NOMO-1 treated with dmso at 0.1 percent for 144 hours (cell line): ENCODE measurements around the gene CCDC85A.

Source experiments
- DNase-seq: peaks from one replicate; lab custom pipeline; 2025; ENCODE audit not compliant: unreplicated experiment; lab: John Stamatoyannopoulos, UW

CCDC85A gene

DNA sequence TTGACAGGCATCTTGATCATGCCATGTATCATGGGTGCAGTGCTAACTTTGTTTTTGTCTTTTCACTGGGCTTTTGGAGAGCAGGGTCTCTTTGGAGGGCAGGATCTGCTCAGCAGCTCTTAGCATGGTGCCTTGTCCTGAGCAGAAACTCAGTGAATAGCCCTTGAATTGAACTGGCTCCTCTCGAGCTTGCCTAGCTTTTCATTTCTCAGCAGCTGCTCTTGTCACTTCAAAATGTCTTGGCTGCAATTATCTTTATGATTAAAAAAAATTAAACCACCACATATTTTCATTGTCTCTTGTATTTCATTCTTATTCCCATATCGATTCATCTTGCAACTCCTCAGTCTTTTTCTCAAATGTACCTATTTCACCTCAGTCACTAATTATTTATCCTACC is 50.5 kb downstream of the CCDC85A start:
- DNase-seq = no peak

DNA sequence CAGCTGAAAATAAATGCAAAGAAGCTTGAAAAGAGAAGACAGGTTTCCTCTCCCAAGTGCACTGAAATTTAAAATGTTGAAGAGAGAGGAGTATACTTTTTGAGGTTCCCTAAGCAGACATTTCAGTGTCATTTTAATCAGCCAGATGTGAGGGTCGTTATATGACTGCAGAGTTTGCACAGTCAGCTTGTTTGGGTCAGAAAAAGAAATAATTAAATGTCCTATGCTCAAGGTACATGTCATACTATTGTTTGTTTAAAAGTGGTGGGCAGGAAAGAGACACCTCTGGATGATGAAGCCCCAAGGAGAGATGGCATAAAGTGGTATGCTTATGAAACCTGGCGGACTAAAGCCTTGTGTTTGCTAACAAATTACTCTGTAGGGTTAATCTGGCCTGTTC is 55.2 kb downstream of the CCDC85A start:
- no peak for DNase-seq

DNA sequence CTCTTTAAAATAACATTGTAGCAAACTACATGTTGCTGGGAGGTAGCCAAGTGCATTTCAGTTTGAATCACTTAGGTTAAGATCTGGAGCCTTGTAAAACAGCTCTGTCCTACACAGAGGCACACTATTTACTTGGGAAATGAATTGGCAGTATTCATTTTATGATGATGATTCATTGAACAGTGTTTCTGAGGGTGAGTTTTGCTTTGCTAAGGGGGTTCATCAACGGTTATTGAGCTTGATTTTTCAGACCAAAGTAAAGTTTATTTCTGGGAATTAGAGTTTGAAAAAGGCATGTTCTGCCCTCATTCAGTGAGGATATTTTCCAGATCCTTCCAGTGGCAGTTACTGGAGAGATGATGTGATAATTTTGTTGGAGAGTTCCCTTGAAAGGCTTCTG is 55.6 kb downstream of the CCDC85A start:
- no peak for DNase-seq

DNA sequence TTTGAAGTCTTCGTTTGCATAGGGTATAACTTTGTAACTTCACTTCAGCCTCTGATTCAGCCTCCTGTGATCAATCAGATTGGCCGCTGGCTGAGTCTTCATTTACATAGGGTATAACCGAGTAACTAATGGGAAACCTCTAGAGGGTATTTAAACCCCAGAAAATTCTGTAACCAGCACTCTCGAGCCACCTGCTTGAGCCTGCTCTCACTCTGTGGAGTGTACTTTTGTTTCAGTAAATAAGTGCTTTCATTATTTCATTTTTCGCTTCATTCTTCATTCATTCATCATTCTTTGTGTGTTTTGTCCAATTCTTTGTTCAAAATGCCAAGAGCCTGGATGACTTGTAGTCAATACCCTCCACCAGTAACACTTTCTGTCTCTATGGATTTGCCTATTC is 56.4 kb downstream of the CCDC85A start:
- no peak for DNase-seq

DNA sequence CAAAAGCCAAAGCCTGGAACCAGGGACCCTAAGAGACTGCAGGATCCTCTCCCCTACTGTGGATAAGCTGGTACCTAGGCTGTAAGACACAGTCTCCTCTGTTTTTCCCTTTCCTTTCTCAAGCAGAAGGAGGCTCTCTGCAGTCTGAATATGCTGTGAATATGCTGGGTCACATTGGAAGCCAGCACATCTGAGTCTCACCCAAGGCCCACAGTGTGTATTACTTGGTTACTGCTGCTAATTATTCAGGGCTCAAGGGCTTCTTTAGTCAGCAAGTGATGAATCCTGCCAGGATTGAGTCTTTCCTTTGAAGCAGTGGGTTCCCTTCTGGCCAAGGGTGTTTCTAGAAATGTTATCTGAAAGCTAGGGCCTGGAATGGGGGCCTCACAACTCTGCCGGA is 60.7 kb downstream of the CCDC85A start:
- no peak for DNase-seq

DNA sequence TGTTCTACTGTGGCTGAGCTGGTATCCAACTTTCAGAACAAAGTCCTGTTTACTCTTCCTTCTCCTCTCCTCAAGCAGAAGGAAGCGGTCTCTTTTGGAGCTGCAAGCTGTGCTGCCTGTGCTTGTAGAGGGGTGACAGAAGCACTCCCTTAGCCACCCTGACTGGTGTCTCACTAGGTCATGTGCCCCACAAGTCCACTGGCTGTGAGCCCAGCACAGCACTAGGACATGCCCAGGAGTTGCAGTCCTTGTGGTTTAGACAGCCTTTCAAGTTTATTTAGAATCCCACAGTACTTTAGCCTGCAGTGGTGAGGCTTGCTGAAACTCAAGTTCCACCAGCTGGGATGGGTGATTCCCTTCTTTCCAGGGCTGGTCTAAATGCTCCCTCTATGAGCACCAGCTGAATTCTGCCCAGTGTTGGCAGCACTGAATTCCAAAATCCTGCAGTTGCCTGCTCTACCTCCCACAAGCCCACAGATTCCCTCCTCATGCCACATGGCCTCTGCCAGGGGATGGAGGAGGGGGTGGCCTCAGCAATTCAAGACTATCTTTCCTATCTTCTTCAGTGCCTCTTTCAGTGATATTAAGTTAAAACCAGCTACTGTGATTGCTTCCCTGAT is 61.2 kb downstream of the CCDC85A start:
- no peak for DNase-seq

DNA sequence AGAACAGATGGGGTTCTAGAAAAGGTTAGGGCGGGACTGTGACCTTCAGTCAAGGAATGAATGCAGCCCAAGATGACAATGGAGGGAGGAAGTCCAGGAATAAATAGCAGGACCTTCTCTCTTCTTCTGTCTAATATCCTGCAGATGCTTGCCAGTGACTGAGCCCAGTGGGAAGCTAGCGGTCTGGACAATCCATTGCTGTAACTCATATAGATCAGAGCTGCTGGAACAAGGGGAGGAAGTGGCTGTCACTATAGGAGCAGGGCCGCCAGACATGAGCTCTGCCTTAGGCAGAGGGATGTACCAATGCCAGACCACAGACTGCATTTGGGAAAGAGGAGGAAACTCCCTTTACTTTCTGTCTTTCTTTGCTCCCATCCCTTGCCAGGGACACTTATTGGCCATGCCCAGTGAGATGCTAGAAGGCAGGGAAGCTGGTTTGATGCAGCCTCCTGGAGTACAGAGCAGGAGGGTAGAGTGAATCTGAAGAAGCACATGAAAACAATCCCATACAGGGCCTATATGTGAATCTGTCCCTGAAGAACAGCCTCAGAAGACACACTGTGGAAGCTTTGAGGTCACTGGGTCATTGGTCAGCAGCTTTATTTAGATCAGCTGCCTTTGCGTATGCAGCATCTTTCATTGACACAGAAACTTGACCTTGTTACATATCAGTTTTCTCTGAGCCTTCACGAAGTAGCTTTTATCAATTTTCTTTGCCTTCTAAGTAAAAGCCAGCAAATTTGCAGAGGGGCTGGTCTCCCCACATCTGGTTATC is 65.4 kb downstream of the CCDC85A start:
- DNase-seq = no peak

DNA sequence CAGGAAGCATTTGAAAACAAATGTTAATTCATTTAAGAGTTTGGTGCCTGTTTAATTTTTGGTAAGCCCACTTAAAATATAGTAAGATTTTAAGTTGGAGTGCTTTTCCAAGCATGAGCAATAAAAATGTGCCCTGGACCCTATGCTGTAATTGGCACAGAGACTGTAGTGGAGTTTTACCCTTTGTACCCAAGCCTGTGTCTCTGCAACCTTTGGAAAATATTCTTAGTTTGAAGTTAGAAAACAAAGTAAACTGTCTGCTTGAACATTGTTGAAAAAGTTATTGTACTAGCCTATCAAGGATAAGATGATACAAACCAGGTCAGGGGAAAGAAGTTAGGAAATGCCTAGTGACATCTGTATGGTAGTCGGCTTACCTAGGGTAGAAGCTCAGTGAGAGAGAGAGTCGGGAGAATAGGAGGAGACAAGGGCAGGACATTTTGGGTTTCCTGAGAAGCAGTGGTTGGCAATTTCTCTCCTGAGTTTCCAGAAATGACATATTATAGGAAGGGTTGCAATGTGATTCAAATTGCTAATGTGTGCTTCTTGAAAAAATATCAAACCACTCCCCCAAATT is 66.5 kb downstream of the CCDC85A start:
- no peak for DNase-seq

DNA sequence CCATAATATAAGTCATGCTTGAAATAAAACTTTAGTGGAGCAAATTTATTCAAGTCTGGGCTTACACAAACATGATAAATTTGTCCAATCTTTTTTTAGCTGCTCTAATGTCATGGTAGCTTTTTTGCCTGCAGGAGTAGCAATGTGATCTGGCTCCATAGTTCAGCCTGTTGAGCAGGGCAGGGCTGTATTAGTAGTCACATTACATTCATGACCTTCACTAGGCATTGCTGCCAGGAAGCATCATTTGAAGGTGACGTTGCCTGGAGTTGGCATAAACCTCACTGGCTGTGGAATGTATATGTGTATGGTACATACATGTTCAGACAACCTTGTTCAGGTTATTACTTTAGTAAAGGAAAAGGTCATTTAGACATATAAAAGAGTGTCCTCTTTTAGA is 76.6 kb downstream of the CCDC85A start:
- no peak for DNase-seq

DNA sequence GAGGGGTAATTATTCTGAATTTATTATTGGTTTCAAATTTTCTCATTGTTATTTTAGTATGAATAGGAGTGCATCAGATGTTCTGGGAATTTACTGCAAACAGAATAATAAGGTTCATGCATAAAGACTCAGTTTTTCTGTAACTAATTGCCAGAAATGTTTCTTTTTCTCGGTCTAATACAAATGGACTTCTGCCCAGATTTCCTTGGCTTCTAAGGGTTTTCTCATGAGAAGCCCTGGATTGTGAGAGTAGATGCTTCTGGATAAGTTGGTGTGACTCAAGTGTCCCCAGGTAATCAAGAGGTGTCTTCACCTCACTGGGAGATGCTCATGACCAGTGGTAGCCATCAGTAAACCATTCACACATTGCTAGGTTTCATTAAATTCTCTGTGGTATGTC is 78.5 kb downstream of the CCDC85A start:
- DNase-seq = no peak

DNA sequence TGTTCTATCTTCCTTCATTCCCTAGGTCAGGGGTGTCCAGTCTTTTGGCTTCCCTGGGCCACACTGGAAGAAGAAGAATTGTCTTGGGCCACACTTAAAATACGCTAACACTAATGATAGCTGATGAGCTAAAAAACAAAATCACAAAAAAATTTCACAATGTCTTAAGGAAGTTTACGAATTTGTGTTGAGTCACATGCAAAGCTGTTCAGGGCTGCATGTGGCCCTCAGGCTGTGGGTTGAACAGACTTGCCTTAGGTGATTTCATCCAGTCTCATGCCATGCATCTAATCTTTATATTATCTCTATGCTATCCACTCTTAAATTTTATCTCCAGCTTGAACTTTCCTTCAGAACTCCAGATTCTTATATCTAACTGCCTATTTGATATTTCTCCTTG is 80.1 kb downstream of the CCDC85A start:
- no peak for DNase-seq

DNA sequence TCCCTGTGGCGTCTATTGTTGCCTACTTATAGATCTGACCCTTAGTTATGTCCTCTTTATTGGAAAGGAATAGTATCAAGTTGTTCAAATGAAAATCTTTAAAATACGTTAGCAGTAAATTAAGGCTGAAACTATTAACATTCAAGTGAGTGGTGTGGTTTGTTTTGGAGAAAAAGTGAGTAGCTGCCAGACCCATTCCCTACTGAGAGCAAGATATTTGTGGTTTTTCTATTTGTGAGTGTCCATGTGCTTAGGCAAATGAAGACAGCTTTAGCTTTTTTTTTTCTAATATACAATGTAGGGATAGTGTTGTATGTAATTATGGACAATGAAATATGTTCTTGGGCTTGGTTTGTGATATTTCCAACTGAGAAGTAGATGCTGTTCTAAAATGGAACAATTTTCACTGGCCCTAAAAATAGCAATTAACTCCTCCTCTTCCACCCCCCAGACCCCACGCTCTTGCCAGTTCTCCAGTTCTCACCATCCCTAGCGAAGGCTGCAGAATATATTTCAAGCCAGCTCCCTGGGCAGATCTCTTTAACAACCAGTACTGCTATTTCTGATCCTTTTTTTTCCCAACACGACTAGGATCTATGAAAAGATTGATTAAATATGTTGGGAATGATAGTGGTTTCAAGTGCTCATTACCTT is 83.1 kb downstream of the CCDC85A start:
- no peak for DNase-seq

DNA sequence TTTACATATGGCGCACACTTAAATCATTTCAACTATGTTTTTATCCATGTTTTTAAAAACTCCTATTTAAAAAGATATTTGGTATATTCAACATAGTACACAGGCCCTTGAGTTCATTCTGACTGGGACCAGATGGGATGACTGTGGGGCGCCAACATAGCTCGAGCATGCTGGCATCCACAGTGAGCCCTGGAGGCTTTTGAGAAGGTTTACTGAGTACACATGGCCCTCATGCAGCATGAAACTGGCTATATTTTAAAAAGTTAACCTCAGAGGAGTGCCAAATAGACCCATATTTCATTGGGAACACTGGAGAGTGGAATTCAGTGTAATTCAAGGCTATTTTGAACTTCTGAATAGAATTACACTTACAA is 83.6 kb downstream of the CCDC85A start:
- no peak for DNase-seq

DNA sequence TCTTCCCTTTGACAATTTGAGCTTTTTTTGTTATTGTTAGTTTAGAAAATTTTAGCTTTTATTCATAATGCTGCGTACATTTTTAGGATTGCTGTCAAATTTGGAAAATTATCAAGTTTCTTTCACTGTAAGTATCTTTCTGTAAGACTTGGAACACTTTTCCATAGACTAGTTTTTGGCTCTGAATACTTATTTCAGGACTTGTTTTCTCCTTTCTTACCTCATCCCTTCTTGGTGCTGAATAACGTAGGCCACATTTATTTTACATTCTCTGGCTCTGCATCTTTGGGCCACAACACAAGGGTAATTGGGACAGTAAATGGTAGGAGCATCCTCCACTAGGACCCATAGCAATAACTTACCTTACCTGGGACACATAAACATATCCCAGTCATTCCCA is 85.1 kb downstream of the CCDC85A start:
- no peak for DNase-seq

DNA sequence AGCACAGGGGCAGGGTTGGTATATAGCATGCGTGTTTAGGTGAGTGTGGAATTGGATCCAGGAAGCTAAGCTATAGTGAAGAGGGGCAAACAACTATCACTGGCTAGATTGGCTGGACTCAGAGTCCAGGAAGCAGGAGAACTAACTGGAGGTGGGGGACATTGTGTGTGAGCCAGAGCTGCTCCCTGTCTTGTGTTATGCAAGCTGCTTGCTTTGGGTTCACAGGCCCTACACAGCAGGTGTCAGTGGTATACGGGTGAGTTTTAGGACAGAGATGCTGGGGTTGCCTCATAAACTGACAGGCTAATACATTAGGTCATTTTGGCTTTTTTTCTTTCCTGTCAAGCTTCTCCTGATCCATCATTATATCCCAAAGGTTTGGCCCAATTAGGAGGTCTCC is 87.5 kb downstream of the CCDC85A start:
- DNase-seq = no peak

DNA sequence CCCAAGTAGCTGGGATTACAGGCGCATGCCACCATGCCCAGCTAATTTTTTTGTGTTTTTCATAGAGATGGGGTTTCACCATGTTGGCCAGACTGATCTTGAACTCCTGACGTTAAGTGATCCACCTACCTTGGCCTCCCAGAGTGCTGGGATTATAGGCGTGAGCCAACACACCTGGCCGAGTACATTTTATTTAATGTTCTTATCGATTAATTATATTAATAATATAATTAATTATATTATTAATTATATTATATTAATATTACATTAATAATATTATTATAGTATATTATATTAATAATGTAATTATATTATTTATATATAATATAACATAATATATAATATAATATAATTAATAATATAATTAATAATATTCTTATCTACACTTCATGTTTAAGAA is 101.4 kb downstream of the CCDC85A start:
- no peak for DNase-seq

DNA sequence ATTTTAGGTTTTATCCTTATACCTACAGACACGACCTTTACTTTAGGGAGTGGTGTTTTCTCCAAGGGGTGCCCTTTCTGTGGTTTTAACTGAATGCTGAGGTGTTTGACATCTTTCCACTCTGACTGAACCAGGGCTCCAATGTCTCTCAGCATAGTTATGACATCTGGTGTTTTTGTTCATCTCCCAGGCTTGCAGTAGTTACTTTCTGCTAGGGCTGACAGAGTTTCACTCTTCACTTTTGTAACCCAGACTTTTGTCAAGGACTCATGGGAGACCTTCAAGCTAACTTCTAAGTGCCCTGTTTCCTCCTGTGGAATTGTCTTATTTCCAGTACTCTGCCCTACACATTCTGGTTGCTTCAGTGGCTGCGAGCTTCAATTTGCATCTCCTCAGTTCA is 103.1 kb downstream of the CCDC85A start:
- DNase-seq = no peak

DNA sequence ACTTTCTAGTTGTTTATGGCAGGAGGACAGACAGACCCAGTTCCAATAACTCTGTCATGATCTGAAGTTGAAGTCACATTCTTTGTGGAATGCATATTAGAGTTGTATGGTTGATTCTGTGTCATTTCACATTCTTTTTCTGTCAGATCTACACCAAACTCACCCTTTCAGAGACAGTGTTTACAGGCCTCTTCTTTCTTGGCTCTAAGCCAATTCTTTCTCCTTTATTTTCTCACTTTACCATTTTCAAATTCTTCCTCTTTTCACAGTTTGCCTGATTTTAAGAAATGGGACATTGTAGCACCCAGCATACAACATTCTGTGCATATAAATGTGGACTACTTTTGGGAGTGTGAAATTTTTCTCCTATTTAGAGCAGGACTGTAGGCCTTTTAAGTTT is 103.7 kb downstream of the CCDC85A start:
- no peak for DNase-seq

DNA sequence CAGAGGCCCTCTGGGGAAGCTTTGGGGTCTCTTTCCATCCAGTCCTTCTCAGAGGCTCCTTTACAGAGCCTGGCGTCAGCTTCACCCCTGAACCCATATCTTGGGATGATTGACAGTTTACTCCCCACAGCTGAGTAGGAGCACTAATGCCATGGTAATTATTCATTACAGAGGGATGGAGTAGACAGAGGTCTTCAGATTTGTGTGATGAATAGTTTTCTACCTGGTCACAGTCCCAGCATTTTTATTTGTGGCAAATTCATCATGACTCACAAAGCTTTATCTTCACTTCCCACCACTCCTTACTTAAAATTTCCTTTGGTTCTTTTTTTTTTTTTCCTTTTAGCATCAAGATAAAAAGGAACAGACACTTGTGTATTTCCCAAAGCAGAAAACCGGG is 104.2 kb downstream of the CCDC85A start:
- no peak for DNase-seq

DNA sequence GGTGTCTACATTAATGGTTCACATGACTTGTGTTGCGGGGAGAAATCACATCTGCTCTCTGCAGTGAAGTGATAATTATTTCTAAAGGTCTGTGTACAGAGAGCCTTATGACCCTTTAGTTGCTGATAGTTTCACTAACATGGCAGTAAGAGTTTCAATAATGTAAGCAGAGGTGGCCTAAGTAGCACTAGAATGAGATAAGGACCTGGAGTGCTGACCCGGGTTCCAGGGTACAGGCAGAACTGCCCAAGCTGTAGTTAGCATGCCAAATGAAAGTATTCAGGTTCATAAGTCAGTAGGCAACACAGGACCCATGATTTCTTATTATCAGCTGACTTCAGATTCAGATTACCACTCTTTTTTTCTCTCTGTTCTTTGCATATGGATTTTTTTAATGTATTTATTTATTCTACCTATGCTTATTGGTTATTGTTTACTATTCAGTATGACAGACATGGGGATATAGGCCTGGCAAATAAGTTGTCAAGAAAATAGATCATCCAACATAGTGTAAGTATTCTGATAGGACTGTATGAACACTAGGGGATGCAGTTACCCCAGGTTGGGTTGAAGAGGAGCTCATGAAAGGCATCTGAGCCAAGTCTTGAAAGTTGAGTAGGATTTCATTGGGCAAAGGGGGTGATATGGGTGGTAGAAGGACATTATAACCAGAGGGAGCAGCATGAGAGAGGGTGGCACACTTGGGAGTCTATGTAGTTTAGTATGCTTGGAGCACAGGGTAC is 105.2 kb downstream of the CCDC85A start:
- no peak for DNase-seq

DNA sequence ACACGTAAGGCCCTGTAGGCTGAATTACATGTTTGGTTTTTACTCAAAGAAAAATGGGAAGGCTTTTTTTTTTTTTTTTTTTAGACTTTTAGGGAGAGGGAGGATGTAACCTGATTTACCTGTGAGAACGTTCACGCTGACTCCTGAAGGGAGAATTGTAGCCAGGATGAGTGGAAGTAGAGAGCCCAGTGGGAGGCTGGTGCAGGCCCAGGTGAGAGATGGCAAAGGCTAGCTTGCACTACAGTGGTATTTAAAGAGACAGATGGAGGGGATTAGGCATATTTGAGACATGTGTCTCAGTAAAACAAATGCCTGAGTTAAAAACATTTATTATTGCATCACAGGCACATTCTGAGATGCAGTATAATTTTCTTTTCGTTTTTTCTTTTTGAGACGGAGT is 107.9 kb downstream of the CCDC85A start:
- no peak for DNase-seq

DNA sequence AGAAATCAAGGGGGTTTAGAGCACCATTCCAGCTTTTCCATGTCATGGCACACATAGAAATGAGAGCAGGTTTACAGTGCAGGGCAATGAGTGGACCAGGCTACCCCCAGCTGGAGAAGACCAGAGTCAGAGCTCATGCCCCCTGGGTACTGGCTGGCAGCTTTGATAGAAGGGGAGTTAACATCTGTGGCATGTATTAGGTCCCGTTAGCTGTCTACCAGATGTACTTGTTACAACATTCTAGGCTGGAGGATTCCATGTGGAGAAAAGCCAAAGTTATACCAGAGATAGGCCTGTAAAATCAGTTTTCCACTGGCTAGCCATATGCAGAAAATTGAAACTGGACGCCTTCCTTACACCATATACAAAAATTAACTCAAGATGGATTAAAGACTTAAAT is 109.2 kb downstream of the CCDC85A start:
- no peak for DNase-seq
